ENCODE results near the gene FNBP1L. TPM values are rescaled to one million over a fixed set of nuclear protein-coding genes. Genes with fewer than 3 reads are reported as not detected.

The FNBP1L gene
- 62.7 and 83.0 TPM in 2 replicates for total RNA-seq

GRCh38 chr1:93447481-93448291 lies at the start of gene FNBP1L:
Gene FNBP1L, plus strand, starts transcription at chr1:93448118. Its CDS starts 164 bp downstream, at chr1:93448282.
- DNase-seq (ENCODE audit: extremely low read depth, low read depth, low spot score): no peak

GRCh38 chr1:93399781-93400180 lies 48.1 kb upstream of the FNBP1L start:
- no peak for DNase-seq (ENCODE audit: extremely low read depth, low read depth, low spot score)

GRCh38 chr1:93408203-93408602 lies 39.7 kb upstream of the FNBP1L start:
- no peak for DNase-seq (ENCODE audit: extremely low read depth, low read depth, low spot score)

GRCh38 chr1:93411000-93411399 lies 36.9 kb upstream of the FNBP1L start:
- no peak for DNase-seq (ENCODE audit: extremely low read depth, low read depth, low spot score)

- no peak for DNase-seq (ENCODE audit: extremely low read depth, low read depth, low spot score)
Measured at GRCh38 chr1:93414749-93415148, 33.2 kb upstream of the FNBP1L start.

GRCh38 chr1:93415296-93415695 lies 32.6 kb upstream of the FNBP1L start:
- no peak for DNase-seq (ENCODE audit: extremely low read depth, low read depth, low spot score)

- DNase-seq (ENCODE audit: extremely low read depth, low read depth, low spot score): no peak
Measured at GRCh38 chr1:93416183-93416582, 31.7 kb upstream of the FNBP1L start.

- DNase-seq (ENCODE audit: extremely low read depth, low read depth, low spot score): no peak
Measured at GRCh38 chr1:93419344-93419743, 28.6 kb upstream of the FNBP1L start.

- no peak for DNase-seq (ENCODE audit: extremely low read depth, low read depth, low spot score)
Measured at GRCh38 chr1:93420400-93420799, 27.5 kb upstream of the FNBP1L start.

GRCh38 chr1:93426181-93426580 lies 21.7 kb upstream of the FNBP1L start:
- DNase-seq (ENCODE audit: extremely low read depth, low read depth, low spot score): no peak

GRCh38 chr1:93427656-93428055 lies 20.3 kb upstream of the FNBP1L start:
- DNase-seq (ENCODE audit: extremely low read depth, low read depth, low spot score): no peak

- DNase-seq (ENCODE audit: extremely low read depth, low read depth, low spot score): no peak
Measured at GRCh38 chr1:93433407-93433961, 14.4 kb upstream of the FNBP1L start.

GRCh38 chr1:93434088-93434487 lies 13.8 kb upstream of the FNBP1L start:
- DNase-seq (ENCODE audit: extremely low read depth, low read depth, low spot score): no peak

GRCh38 chr1:93434987-93435386 lies 12.9 kb upstream of the FNBP1L start:
- no peak for DNase-seq (ENCODE audit: extremely low read depth, low read depth, low spot score)

- no peak for DNase-seq (ENCODE audit: extremely low read depth, low read depth, low spot score)
Measured at GRCh38 chr1:93435443-93435842, 12.5 kb upstream of the FNBP1L start.

GRCh38 chr1:93436496-93436895 lies 11.4 kb upstream of the FNBP1L start:
- DNase-seq (ENCODE audit: extremely low read depth, low read depth, low spot score): no peak

- DNase-seq (ENCODE audit: extremely low read depth, low read depth, low spot score): peak; percentile 39
Measured at GRCh38 chr1:93437976-93438605, 9.8 kb upstream of the FNBP1L start.

- no peak for DNase-seq (ENCODE audit: extremely low read depth, low read depth, low spot score)
Measured at GRCh38 chr1:93438716-93439115, 9.2 kb upstream of the FNBP1L start.

- no peak for DNase-seq (ENCODE audit: extremely low read depth, low read depth, low spot score)
Measured at GRCh38 chr1:93440272-93440671, 7.6 kb upstream of the FNBP1L start.

GRCh38 chr1:93440706-93441105 lies 7.2 kb upstream of the FNBP1L start:
- DNase-seq (ENCODE audit: extremely low read depth, low read depth, low spot score): no peak

GRCh38 chr1:93441589-93441988 lies 6.3 kb upstream of the FNBP1L start:
- DNase-seq (ENCODE audit: extremely low read depth, low read depth, low spot score): no peak

Measured in glomerular endothelial cell (primary cell).